ENCODE measurements around the gene FAS. TPM values are rescaled to one million over a fixed set of nuclear protein-coding genes. Genes with fewer than 3 reads are reported as not detected.

Gene FAS
- total RNA-seq, 2 experiments from 2014 or later: 23.8 to 28.2 TPM

DNA sequence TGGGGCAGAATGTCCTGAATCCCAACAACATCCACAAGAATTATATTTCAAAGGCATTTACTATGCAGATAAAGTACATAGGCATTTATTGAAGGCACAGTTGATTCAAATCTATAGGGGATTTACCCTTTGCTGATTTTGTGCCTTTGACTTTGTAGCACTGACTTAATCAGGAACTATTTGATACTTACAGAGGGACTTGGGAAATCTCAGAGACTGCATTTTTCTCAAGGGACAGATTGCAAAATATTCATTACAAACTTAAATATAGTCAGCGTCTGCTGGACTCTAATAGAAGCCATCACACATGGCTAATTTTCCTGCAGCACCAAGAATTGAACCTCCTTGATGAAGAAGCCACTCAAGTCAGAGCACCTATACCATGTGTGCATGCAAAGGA is 44.9 kb downstream of the FAS start:
- Mint-ChIP-seq H3K4me3 (no peak overlapping the region), H3K9me3 (no peaks in the 10 kb centered on the region), H3K4me1 (ENCODE audit: low read depth) (no peaks in the 10 kb centered on the region), H3K27me3 (no peaks in the 10 kb centered on the region), H3K27ac (no peak overlapping the region), H3K36me3 (ENCODE audit: low read depth) (no peaks in the 10 kb centered on the region)
- no peak for ATAC-seq (ENCODE audit: poor library complexity)
- intact Hi-C loops (cut with DNase I, micrococcal nuclease): no loop called here
- POLR2A ChIA-PET: no interaction called here
- CTCF ChIA-PET: no interaction called here
- TF ChIP-seq, protein P1, sequence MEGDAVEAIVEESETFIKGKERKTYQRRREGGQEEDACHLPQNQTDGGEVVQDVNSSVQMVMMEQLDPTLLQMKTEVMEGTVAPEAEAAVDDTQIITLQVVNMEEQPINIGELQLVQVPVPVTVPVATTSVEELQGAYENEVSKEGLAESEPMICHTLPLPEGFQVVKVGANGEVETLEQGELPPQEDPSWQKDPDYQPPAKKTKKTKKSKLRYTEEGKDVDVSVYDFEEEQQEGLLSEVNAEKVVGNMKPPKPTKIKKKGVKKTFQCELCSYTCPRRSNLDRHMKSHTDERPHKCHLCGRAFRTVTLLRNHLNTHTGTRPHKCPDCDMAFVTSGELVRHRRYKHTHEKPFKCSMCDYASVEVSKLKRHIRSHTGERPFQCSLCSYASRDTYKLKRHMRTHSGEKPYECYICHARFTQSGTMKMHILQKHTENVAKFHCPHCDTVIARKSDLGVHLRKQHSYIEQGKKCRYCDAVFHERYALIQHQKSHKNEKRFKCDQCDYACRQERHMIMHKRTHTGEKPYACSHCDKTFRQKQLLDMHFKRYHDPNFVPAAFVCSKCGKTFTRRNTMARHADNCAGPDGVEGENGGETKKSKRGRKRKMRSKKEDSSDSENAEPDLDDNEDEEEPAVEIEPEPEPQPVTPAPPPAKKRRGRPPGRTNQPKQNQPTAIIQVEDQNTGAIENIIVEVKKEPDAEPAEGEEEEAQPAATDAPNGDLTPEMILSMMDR (IDR thresholded peaks at IDR 0.05): no peak
- Histone ChIP-seq H3K36me3 (ENCODE audit: insufficient read depth, low read length) (no peaks in the 10 kb centered on the region), H3K9me3 (ENCODE audit: control insufficient read depth in 1 of 2, insufficient read depth in 1 of 2, low read length in 2 of 2) (no peaks in the 10 kb centered on the region), H3K27me3 (ENCODE audit: control insufficient read depth in 1 of 2, insufficient read depth in 2 of 2, low read length in 2 of 2) (no peaks in the 10 kb centered on the region), H3K27ac (ENCODE audit: low read depth in 1 of 2, low read length in 2 of 2) (no peak overlapping the region), H3K4me3 (ENCODE audit: low read length) (no peak overlapping the region), H3K4me1 (ENCODE audit: insufficient read depth, low read length) (no peaks in the 10 kb centered on the region)
- DNase-seq: no peak

- ATAC-seq (ENCODE audit: poor library complexity) (no peak), DNase-seq (no peak)
- Mint-ChIP-seq H3K27ac (no peak overlapping the region), H3K4me3 (no peak overlapping the region), H3K9me3 (no peaks in the 10 kb centered on the region), H3K27me3 (no peaks in the 10 kb centered on the region), H3K4me1 (ENCODE audit: low read depth) (no peaks in the 10 kb centered on the region), H3K36me3 (ENCODE audit: low read depth) (no peaks in the 10 kb centered on the region)
- intact Hi-C loops (cut with DNase I, micrococcal nuclease): no loop called here
- H3K9me3 ChIP-seq (ENCODE audit: control insufficient read depth in 1 of 2, insufficient read depth in 1 of 2, low read length in 2 of 2): no peaks in the 10 kb centered on the region
- ChIA-PET CTCF (no interaction called here), POLR2A (no interaction called here)
- no peak overlapping the region for H3K27ac ChIP-seq (ENCODE audit: low read depth in 1 of 2, low read length in 2 of 2)
- no peaks in the 10 kb centered on the region for H3K4me1 ChIP-seq (ENCODE audit: insufficient read depth, low read length)
- TF ChIP-seq, protein P1 (IDR thresholded peaks at IDR 0.05): no peak
- no peaks in the 10 kb centered on the region for H3K27me3 ChIP-seq (ENCODE audit: control insufficient read depth in 1 of 2, insufficient read depth in 2 of 2, low read length in 2 of 2)
- H3K4me3 ChIP-seq (ENCODE audit: low read length): no peak overlapping the region
- H3K36me3 ChIP-seq (ENCODE audit: insufficient read depth, low read length): no peaks in the 10 kb centered on the region
Measured at GRCh38 chr10:89037096-89037495, 46.5 kb downstream of the FAS start.

DNA sequence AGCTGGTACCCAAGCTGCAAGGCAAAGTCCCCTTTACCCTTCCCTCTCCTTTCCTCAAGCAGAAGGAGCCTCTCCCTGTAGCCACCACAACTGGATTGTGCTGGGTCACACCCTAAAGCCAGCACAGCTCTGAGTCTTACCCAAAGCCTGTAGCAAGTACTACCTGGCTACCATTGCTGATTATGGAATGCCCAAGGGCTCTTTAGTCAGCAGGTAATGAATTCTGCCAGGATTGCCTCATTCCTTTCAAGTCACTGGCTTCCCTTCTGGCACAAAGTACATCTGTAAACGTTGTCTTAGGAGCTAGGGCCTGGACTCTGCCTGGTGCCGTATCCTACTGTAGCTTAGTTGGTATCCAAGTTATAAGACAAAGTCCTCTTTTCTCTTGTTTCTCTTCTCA is 52.0 kb downstream of the FAS start:
- no peak overlapping the region for H3K4me3 Mint-ChIP-seq
- H3K36me3 Mint-ChIP-seq (ENCODE audit: low read depth): no peaks in the 10 kb centered on the region
- H3K9me3 Mint-ChIP-seq: no peaks in the 10 kb centered on the region
- ChIA-PET POLR2A (no interaction called here), CTCF (no interaction called here)
- Histone ChIP-seq H3K9me3 (ENCODE audit: control insufficient read depth in 1 of 2, insufficient read depth in 1 of 2, low read length in 2 of 2) (no peaks in the 10 kb centered on the region), H3K27me3 (ENCODE audit: control insufficient read depth in 1 of 2, insufficient read depth in 2 of 2, low read length in 2 of 2) (no peaks in the 10 kb centered on the region), H3K27ac (ENCODE audit: low read depth in 1 of 2, low read length in 2 of 2) (no peak overlapping the region), H3K4me1 (ENCODE audit: insufficient read depth, low read length) (no peaks in the 10 kb centered on the region), H3K4me3 (ENCODE audit: low read length) (no peak overlapping the region), H3K36me3 (ENCODE audit: insufficient read depth, low read length) (no peaks in the 10 kb centered on the region)
- no peaks in the 10 kb centered on the region for H3K27me3 Mint-ChIP-seq
- intact Hi-C loops (cut with DNase I, micrococcal nuclease): no loop called here
- ATAC-seq (ENCODE audit: poor library complexity): no peak
- H3K4me1 Mint-ChIP-seq (ENCODE audit: low read depth): no peaks in the 10 kb centered on the region
- no peak for DNase-seq
- TF ChIP-seq, protein P1 (IDR thresholded peaks at IDR 0.05): no peak
- no peak overlapping the region for H3K27ac Mint-ChIP-seq
